HEK293 (cell line): ENCODE data around the gene CTNNBL1.

Source experiments
- ATF2 ChIP-seq: fragments of 450-650 bp; formaldehyde crosslinking; IDR thresholded peaks from 2 replicates; pipeline ENCODE4 v1.5.1; 2016; ENCODE audit warnings: missing biosample characterization, missing genetic modification characterization, low read depth
- CTCF ChIP-seq: fragments of 450-650 bp; formaldehyde crosslinking; IDR thresholded peaks from 2 replicates; pipeline ENCODE4 v1.5.1; 2016; ENCODE audit warnings: missing biosample characterization, missing genetic modification characterization
- FEZF1 ChIP-seq: fragments of 450-650 bp; formaldehyde crosslinking; IDR thresholded peaks from 2 replicates; pipeline ENCODE4 v1.5.1; 2016; ENCODE audit warnings: missing biosample characterization, missing genetic modification characterization
- KLF9 ChIP-seq: fragments of 450-650 bp; formaldehyde crosslinking; IDR thresholded peaks from 2 replicates; pipeline ENCODE4 v1.5.1; 2016; ENCODE audit warnings: missing biosample characterization, missing genetic modification characterization, low read depth
- OVOL3 ChIP-seq: fragments of 450-650 bp; formaldehyde crosslinking; IDR thresholded peaks from 2 replicates; pipeline ENCODE4 v1.5.1; 2016; ENCODE audit warnings: missing biosample characterization, missing genetic modification characterization
- SETDB1 ChIP-seq: IDR thresholded peaks from one replicate; pipeline ENCODE4 v1.6.1; 2017; ENCODE audit warnings: mild to moderate bottlenecking, low read length, moderate library complexity, mixed read lengths; ENCODE audit not compliant: insufficient read length
- ZNF37A ChIP-seq: fragments of 450-650 bp; IDR thresholded peaks from 2 replicates; pipeline ENCODE4 v1.5.1; 2018; ENCODE audit warnings: missing biosample characterization, missing genetic modification characterization
- ZNF530 ChIP-seq: fragments of 450-650 bp; formaldehyde crosslinking; IDR thresholded peaks from 2 replicates; pipeline ENCODE4 v1.5.1; 2016; ENCODE audit warnings: low read depth, missing biosample characterization, missing genetic modification characterization
- ZNF610 ChIP-seq: fragments of 450-650 bp; formaldehyde crosslinking; IDR thresholded peaks from 2 replicates; pipeline ENCODE4 v1.5.1; 2016; ENCODE audit warnings: missing biosample characterization, missing genetic modification characterization, borderline replicate concordance
- ZNF76 ChIP-seq: fragments of 450-650 bp; formaldehyde crosslinking; IDR thresholded peaks from 2 replicates; pipeline ENCODE4; 2016; ENCODE audit warnings: low read depth, missing biosample characterization, missing genetic modification characterization, borderline replicate concordance

GRCh38 chr20:37885042-37885441, 191.2 kb downstream of the CTNNBL1 start:
- TF ChIP-seq CTCF (tag by site-specific recombination) (no peak), OVOL3 (tag by site-specific recombination) (no peak), ZNF37A (tag by site-specific recombination) (no peak), FEZF1 (tag by site-specific recombination) (no peak), KLF9 (tag by site-specific recombination) (no peak), ZNF610 (no peak), ATF2 (tag by site-specific recombination) (no peak), ZNF76 (tag by site-specific recombination) (no peak), ZNF530 (no peak), SETDB1 (no peak)
